Measurements from ENCODE around the gene KIZ.

KIZ gene

DNA sequence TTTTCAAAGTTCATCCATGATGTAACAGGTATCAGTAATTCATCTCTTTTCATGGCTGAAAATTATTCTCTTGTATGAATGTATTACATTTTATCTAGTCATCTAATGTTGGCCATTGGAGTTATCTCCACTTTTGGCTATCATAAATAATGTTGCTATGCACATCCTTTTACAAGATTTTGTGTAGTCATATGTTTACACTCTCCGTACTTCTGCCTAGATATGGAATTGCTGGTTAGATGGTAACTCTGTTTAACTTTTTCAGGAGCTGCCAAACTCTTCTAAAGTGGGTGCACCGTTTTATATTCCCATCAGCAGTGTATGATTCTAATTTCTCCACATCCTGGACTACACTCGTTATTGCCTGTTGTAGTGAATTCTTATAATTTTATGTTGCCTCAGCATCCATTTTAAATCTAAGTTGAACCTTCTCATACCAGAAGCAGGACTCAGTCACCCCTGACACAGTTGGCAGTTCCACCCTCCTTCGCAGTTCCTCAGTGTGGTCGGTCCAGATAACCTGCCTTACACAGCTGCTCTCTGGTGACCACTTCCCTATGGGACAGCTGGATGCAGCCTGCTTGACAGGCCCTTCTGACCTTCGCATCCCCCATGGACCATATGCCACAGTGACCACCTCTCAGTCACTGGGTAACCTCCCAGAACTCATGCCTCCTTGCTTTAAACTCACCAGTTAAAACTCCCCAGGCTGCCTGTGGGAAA lies 33.9 kb downstream of the KIZ start:
- no peak overlapping the region for H3K14ac ChIP-seq (ENCODE audit: low read length)
- H3K4me2 ChIP-seq (ENCODE audit: insufficient read depth, low read length, poor library complexity, severe bottlenecking), result no peak overlapping the region
- WGBS, 2 donors (ENCODE audit: extremely low coverage in 2 of 2, insufficient read length in 2 of 2, insufficient replicate concordance in 1 of 2), result no CpG with 5 or more reads among the region's 6 CpGs
- H2BK120ac ChIP-seq (ENCODE audit: low read depth, low read length), result no peak overlapping the region
- H2BK5ac ChIP-seq (ENCODE audit: low read length), result peak overlapping the region; percentile 7
- H3K9ac ChIP-seq (ENCODE audit: low read depth, low read length, poor library complexity), result no peak overlapping the region
- no peak overlapping the region for H3K4ac ChIP-seq (ENCODE audit: low read length)
- no peak for DNase-seq (ENCODE audit: low spot score)
- H3K9me3 ChIP-seq (replicated peaks in 1 of 2; ENCODE audit: control insufficient read depth in 2 of 2, insufficient read depth in 1 of 2, low read depth in 1 of 2, low read length in 2 of 2), result no peaks in the 10 kb centered on the region
- H3K23ac ChIP-seq (ENCODE audit: low read depth, low read length, poor library complexity), result no peak overlapping the region
- H2BK15ac ChIP-seq (ENCODE audit: low read length), result no peak overlapping the region
- H3K4me3 ChIP-seq (ENCODE audit: low read length in 2 of 2), result no peak overlapping the region
- H2AFZ ChIP-seq (ENCODE audit: low read length), result no peak overlapping the region
- no peaks in the 10 kb centered on the region for H3K27me3 ChIP-seq (ENCODE audit: control insufficient read depth in 3 of 3, insufficient read depth in 3 of 3, low read depth in 1 of 3, low read length in 3 of 3)
- no peak overlapping the region for H4K8ac ChIP-seq (ENCODE audit: low read depth, low read length)
- no peak overlapping the region for H3K27ac ChIP-seq (replicated peaks; ENCODE audit: low read length)
- no peaks in the 10 kb centered on the region for H3K36me3 ChIP-seq (replicated peaks in 1 of 2; ENCODE audit: control insufficient read depth in 2 of 2, insufficient read depth in 2 of 2, low read length in 2 of 2)
- no peak overlapping the region for H2BK12ac ChIP-seq (ENCODE audit: low read length)
- H2AK5ac ChIP-seq (ENCODE audit: low read depth, low read length), result no peak overlapping the region
- H4K91ac ChIP-seq (ENCODE audit: low read depth, low read length, poor library complexity), result no peak overlapping the region
- no peaks in the 10 kb centered on the region for H3K79me1 ChIP-seq (ENCODE audit: low read depth, low read length)
- peaks cover 0 to 8% of the 10 kb centered on the region in 2 donors for H3K4me1 ChIP-seq (ENCODE audit: control insufficient read depth in 2 of 2, insufficient read depth in 1 of 2, low read depth in 1 of 2, low read length in 2 of 2)
- peak overlapping the region; percentile 13 for H3K18ac ChIP-seq (ENCODE audit: low read length)

DNA sequence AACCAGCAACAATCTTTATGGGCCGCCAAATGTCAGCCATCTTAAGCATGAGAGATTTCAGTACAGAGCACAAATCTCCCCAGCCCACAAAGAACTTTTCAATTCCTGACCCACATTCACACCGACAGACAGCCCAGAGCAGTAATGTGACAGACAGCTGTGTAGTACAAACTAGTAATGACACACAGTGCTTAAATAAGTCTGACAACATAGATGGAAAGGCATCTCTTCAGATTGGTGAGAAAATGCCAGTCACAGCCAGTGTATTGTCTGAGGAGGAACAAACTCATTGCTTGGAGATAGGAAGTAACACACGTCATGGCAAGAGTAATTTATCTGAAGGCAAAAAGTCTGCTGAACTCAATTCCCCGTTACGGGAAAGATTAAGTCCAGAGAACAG lies 36.0 kb downstream of the KIZ start:
- Histone ChIP-seq H3K9me3 (replicated peaks in 1 of 2; ENCODE audit: control insufficient read depth in 2 of 2, insufficient read depth in 1 of 2, low read depth in 1 of 2, low read length in 2 of 2) (no peaks in the 10 kb centered on the region), H2BK15ac (ENCODE audit: low read length) (no peak overlapping the region), H3K4me3 (ENCODE audit: low read length in 2 of 2) (no peak overlapping the region), H3K27me3 (ENCODE audit: control insufficient read depth in 3 of 3, insufficient read depth in 3 of 3, low read depth in 1 of 3, low read length in 3 of 3) (no peaks in the 10 kb centered on the region), H3K4ac (ENCODE audit: low read length) (no peak overlapping the region), H3K4me2 (ENCODE audit: insufficient read depth, low read length, poor library complexity, severe bottlenecking) (no peak overlapping the region), H3K36me3 (replicated peaks in 1 of 2; ENCODE audit: control insufficient read depth in 2 of 2, insufficient read depth in 2 of 2, low read length in 2 of 2) (no peaks in the 10 kb centered on the region), H3K9ac (ENCODE audit: low read depth, low read length, poor library complexity) (no peak overlapping the region), H4K8ac (ENCODE audit: low read depth, low read length) (no peak overlapping the region), H2AK5ac (ENCODE audit: low read depth, low read length) (no peak overlapping the region), H2BK12ac (ENCODE audit: low read length) (no peak overlapping the region), H2BK5ac (ENCODE audit: low read length) (no peak overlapping the region), H3K14ac (ENCODE audit: low read length) (no peak overlapping the region), H2BK120ac (ENCODE audit: low read depth, low read length) (no peak overlapping the region), H2AFZ (ENCODE audit: low read length) (peak overlapping the region; percentile 49), H4K91ac (ENCODE audit: low read depth, low read length, poor library complexity) (no peak overlapping the region), H3K4me1 (ENCODE audit: control insufficient read depth in 2 of 2, insufficient read depth in 1 of 2, low read depth in 1 of 2, low read length in 2 of 2) (peaks cover 0 to 8% of the 10 kb centered on the region in 2 donors), H3K79me1 (ENCODE audit: low read depth, low read length) (no peaks in the 10 kb centered on the region), H3K27ac (replicated peaks; ENCODE audit: low read length) (no peak overlapping the region), H3K18ac (ENCODE audit: low read length) (no peak overlapping the region), H3K23ac (ENCODE audit: low read depth, low read length, poor library complexity) (no peak overlapping the region)
- WGBS, 2 donors (ENCODE audit: extremely low coverage in 2 of 2, insufficient read length in 2 of 2, insufficient replicate concordance in 1 of 2), result no CpG with 5 or more reads among the region's 5 CpGs
- no peak for DNase-seq (ENCODE audit: low spot score)

DNA sequence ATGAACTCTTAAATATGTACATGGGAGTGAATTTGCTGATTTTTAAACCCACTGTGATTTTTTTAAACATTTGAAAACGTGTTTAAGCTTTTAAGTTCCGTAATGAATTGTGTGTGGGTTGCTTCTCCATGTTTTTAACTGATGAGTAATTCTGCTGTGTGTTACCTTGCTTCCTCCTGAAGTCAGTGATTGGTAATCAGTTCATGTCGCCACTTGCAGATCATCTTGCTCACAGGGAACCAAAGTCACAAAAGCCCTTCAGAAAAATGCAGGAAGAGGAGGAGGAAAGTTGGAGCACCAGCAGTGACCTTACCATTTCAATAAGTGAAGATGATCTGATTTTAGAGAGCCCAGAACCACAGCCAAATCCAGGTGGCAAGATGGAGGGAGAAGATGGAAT lies 36.7 kb downstream of the KIZ start:
- Histone ChIP-seq H3K9me3 (replicated peaks in 1 of 2; ENCODE audit: control insufficient read depth in 2 of 2, insufficient read depth in 1 of 2, low read depth in 1 of 2, low read length in 2 of 2) (no peaks in the 10 kb centered on the region), H2BK12ac (ENCODE audit: low read length) (no peak overlapping the region), H3K4ac (ENCODE audit: low read length) (no peak overlapping the region), H4K8ac (ENCODE audit: low read depth, low read length) (no peak overlapping the region), H3K9ac (ENCODE audit: low read depth, low read length, poor library complexity) (no peak overlapping the region), H3K4me1 (ENCODE audit: control insufficient read depth in 2 of 2, insufficient read depth in 1 of 2, low read depth in 1 of 2, low read length in 2 of 2) (peaks cover 0 to 8% of the 10 kb centered on the region in 2 donors), H2AFZ (ENCODE audit: low read length) (peak overlapping the region; percentile 49), H3K18ac (ENCODE audit: low read length) (no peak overlapping the region), H3K4me2 (ENCODE audit: insufficient read depth, low read length, poor library complexity, severe bottlenecking) (no peak overlapping the region), H3K4me3 (ENCODE audit: low read length in 2 of 2) (no peak overlapping the region), H3K36me3 (replicated peaks in 1 of 2; ENCODE audit: control insufficient read depth in 2 of 2, insufficient read depth in 2 of 2, low read length in 2 of 2) (no peaks in the 10 kb centered on the region), H3K27me3 (ENCODE audit: control insufficient read depth in 3 of 3, insufficient read depth in 3 of 3, low read depth in 1 of 3, low read length in 3 of 3) (no peaks in the 10 kb centered on the region), H3K79me1 (ENCODE audit: low read depth, low read length) (no peaks in the 10 kb centered on the region), H3K14ac (ENCODE audit: low read length) (no peak overlapping the region), H3K23ac (ENCODE audit: low read depth, low read length, poor library complexity) (no peak overlapping the region), H2BK120ac (ENCODE audit: low read depth, low read length) (no peak overlapping the region), H2AK5ac (ENCODE audit: low read depth, low read length) (no peak overlapping the region), H2BK5ac (ENCODE audit: low read length) (no peak overlapping the region), H3K27ac (replicated peaks; ENCODE audit: low read length) (no peak overlapping the region), H2BK15ac (ENCODE audit: low read length) (no peak overlapping the region), H4K91ac (ENCODE audit: low read depth, low read length, poor library complexity) (no peak overlapping the region)
- WGBS, 2 donors (ENCODE audit: extremely low coverage in 2 of 2, insufficient read length in 2 of 2, insufficient replicate concordance in 1 of 2), result no CpG with 5 or more reads among the region's 3 CpGs
- DNase-seq (ENCODE audit: low spot score), result no peak

DNA sequence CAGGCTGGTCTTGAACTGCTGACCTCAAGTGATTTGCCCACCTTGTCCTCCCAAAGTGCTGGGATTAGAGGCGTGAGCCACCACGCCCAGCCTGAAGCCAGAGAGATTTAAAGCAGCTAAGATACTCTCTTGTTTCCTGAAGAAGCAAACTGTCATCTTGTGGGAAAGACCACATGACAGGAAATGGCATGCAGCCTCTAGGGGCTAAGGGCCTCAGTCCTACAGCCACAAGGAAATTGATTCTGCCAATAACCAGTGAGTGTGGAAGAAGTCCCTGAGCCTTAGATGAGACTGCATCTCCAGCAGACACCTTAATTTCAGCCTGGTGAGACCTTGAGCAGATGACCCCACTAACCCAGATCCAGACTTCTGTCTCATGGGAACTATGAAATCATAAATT lies 40.9 kb downstream of the KIZ start:
- Histone ChIP-seq H3K23ac (ENCODE audit: low read depth, low read length, poor library complexity) (no peak overlapping the region), H4K91ac (ENCODE audit: low read depth, low read length, poor library complexity) (no peak overlapping the region), H2BK15ac (ENCODE audit: low read length) (no peak overlapping the region), H3K27ac (replicated peaks; ENCODE audit: low read length) (no peak overlapping the region), H3K14ac (ENCODE audit: low read length) (no peak overlapping the region), H3K18ac (ENCODE audit: low read length) (no peak overlapping the region), H2BK120ac (ENCODE audit: low read depth, low read length) (no peak overlapping the region), H3K4ac (ENCODE audit: low read length) (no peak overlapping the region), H3K4me2 (ENCODE audit: insufficient read depth, low read length, poor library complexity, severe bottlenecking) (no peak overlapping the region), H3K27me3 (ENCODE audit: control insufficient read depth in 3 of 3, insufficient read depth in 3 of 3, low read depth in 1 of 3, low read length in 3 of 3) (no peaks in the 10 kb centered on the region), H3K36me3 (replicated peaks in 1 of 2; ENCODE audit: control insufficient read depth in 2 of 2, insufficient read depth in 2 of 2, low read length in 2 of 2) (no peaks in the 10 kb centered on the region), H3K9me3 (replicated peaks in 1 of 2; ENCODE audit: control insufficient read depth in 2 of 2, insufficient read depth in 1 of 2, low read depth in 1 of 2, low read length in 2 of 2) (no peaks in the 10 kb centered on the region), H2BK12ac (ENCODE audit: low read length) (no peak overlapping the region), H2AFZ (ENCODE audit: low read length) (no peak overlapping the region), H4K8ac (ENCODE audit: low read depth, low read length) (no peak overlapping the region), H3K79me1 (ENCODE audit: low read depth, low read length) (no peaks in the 10 kb centered on the region), H3K4me3 (ENCODE audit: low read length in 2 of 2) (no peak overlapping the region), H3K4me1 (ENCODE audit: control insufficient read depth in 2 of 2, insufficient read depth in 1 of 2, low read depth in 1 of 2, low read length in 2 of 2) (peaks cover 0 to 8% of the 10 kb centered on the region in 2 donors), H2BK5ac (ENCODE audit: low read length) (no peak overlapping the region), H3K9ac (ENCODE audit: low read depth, low read length, poor library complexity) (no peak overlapping the region), H2AK5ac (ENCODE audit: low read depth, low read length) (no peak overlapping the region)
- DNase-seq (ENCODE audit: low spot score), result no peak
- no CpG with 5 or more reads among the region's 2 CpGs for WGBS, 2 donors (ENCODE audit: extremely low coverage in 2 of 2, insufficient read length in 2 of 2, insufficient replicate concordance in 1 of 2)
